Forelimb muscle (tissue), 1 donor: ENCODE data around the gene OR8H3. TPM values are rescaled to one million over a fixed set of nuclear protein-coding genes. Genes with fewer than 3 reads are reported as not detected.
"Not testable (repeated sequence)": the region's sequence is repeated elsewhere in the genome, so short reads cannot be mapped to it uniquely, and the experiment has no call there.

Experiments
- DNase-seq: peaks from one replicate; pipeline ENCODE4 v3.0.0-alpha.2; 2013; ENCODE audit warnings: low read depth
- polyA plus RNA-seq: library from polyadenylated mRNA; unstranded; fragments of 120-200 nt; gene quantifications from one replicate; pipeline ENCODE4 v1.2.1, GENCODE V29; 2013; ENCODE audit not compliant: insufficient read length

The OR8H3 gene
- not detected for polyA plus RNA-seq

GRCh38 chr11:56122073-56122472, at the start of gene OR8H3:
Gene OR8H3 (plus strand): TSS chr11:56122373. CDS start chr11:56122373, 0 bp downstream.
- DNase-seq: no peak

DNA sequence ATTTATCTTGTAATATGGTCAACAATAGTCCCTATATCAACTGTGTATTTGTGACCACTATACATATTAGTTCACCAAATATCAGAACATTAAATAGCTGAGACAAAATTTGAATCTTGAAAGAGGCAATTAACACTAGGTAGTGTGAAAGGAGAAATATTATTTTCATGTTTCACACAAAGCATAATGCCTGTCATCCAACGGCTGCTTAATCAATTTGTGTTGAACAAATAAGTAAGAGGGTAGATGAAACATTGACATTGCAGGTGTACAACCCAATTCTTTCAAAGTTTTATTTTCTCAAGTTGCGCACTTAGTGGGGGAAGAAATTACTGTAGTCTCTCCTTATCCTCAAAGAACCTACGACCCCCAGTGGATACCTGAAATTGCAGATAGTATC, 32.5 kb upstream of the OR8H3 start:
- no peak for DNase-seq

DNA sequence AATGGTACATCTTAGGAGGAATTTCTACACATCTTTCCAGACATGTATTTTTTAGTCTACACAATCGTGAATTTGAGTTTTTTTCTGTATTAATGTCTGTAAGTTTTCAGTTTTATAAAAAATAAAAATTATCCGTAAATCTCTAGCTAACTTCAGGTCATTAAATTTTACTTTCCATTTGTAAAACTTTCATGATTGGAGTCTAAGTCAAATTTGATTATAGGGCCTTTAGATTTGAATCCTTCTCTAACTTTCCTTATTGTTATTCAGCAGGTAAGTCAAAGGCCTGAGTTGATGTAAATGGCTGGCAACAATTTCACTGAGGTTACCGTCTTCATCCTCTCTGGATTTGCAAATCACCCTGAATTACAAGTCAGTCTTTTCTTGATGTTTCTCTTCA, 29.2 kb upstream of the OR8H3 start, which contains the start of gene OR8I2:
OR8I2 (plus strand) TSS at position 301 of the 400 bp plus-strand sequence; CDS start at position 301, 0 bp downstream.
- DNase-seq: no peak

DNA sequence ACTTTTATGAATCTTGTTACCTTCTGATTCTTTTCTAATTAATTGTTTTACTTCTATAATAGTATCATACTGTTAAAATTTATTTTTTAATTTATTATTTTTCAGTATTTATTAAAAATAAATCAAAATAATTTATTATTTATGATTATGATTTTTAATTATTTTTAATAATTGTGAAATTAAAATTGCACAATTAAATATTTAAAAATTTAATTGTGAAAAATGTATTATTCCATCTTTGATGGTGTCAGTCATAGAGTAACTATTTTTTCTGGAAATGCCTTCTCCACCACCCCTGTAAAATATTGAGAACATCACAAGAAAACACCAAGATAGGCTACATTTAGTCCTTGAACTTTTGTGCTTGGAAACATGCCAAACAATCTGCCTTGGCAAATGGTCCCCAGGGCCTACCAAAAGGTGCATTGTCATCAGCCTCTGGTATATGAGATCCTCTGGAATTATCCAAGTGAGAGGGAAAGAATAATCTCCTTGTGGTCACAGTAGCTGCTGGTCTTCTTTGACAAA, 18.9 kb upstream of the OR8H3 start, which contains the start of gene OR8H2:
OR8H2 (plus strand) TSS at position 478 of the 528 bp plus-strand sequence. CDS start 1,356 bp downstream, outside the sequence.
- DNase-seq: no peak

- DNase-seq: no peak
Measured at GRCh38 chr11:56140151-56140661, 18.0 kb downstream of the OR8H3 start, which contains the start of gene OR8J3. Gene OR8J3 (minus strand): TSS chr11:56140201. CDS start chr11:56137718, 2,483 bp downstream.

- not testable (repeated sequence) for DNase-seq
Measured at GRCh38 chr11:56143681-56144080, 21.5 kb downstream of the OR8H3 start.

DNA sequence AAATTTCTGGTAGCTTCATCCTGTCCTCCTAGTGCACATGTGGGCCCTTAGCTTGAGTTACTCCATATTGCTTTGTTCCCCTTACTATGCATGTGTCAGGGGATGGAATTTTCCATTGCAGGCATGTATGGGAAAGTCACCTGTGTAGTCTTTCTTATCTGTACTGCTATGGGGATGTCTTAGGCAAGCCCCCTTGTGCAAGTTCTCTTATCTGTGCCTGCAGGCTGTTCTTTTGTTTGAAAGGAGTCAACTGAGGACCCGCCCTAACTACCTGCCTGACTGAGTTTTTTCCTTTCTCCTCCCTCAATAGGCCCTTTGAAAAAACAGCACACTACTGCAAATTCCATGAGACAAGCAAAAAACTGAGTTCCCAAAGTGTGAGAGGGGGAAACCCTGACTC, 29.2 kb downstream of the OR8H3 start:
- DNase-seq: no peak

DNA sequence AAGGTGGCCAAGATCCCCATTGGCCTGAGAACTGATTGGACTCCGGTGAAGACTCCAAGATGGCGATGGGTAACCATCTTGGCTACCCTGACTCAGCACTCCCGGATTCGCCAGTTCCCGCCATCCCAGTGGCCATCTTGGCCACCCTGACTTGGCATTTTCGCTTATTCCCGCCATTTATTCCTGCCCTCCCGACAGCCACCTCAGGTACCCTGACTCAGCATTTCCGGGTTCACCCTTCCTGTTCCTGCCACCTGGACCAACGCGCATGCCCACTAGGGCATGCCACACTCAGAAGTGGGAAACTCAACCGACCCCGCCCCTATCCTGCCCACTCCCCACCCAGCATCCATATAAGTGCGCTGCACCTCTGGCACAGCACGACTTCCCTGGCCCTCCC, 30.2 kb downstream of the OR8H3 start:
- DNase-seq: no peak

- no peak for DNase-seq
Measured at GRCh38 chr11:56160217-56160616, 38.0 kb downstream of the OR8H3 start, which contains the start of gene OR8K5. Gene OR8K5 (minus strand): TSS chr11:56160317. CDS start chr11:56160317, 0 bp downstream.

- no peak for DNase-seq
Measured at GRCh38 chr11:56163804-56164203, 41.6 kb downstream of the OR8H3 start.

DNA sequence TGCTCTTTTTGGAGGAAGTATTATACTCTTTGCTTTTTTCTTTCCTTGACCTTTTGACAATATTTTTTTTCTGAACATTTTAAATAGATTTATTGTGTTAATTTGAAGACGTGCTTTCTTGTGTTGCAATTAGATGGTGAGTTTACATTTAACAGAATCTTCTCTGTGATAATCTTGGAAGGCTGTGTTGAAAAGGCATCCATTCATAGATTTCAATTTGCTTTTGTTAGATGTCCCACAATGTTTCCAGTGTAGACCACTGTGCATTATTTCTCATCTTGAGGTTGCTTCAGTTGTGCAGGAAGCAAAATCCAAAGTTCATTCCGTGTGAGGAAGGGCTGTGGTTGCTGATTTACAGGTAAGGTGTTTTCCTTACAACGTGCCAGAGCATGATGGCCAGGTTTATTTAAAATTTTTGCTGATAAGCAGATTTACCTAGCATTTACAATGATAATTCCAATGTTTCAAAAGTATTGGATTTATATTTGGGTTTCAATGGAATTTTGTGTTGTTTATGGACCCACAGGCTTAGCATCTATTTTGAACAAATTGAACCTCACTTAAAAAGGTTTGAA, 50.2 kb downstream of the OR8H3 start:
- DNase-seq: no peak

Other genes with a start within 250 kb of the OR8H3 start
- gene TRIM51, start 239.1 kb upstream of the OR8H3 start, polyA plus RNA-seq: not detected
- gene OR5W2, start 207.8 kb upstream of the OR8H3 start, polyA plus RNA-seq: not detected
- gene OR5I1, start 186.0 kb upstream of the OR8H3 start, polyA plus RNA-seq: not detected
- not detected for gene OR10AG1, start 152.4 kb upstream of the OR8H3 start, polyA plus RNA-seq
- gene OR5F1, start 127.7 kb upstream of the OR8H3 start, polyA plus RNA-seq: not detected
- 0.01 TPM for gene OR5AS1, start 94.7 kb upstream of the OR8H3 start, polyA plus RNA-seq
- not detected for gene OR8I2, start 29.1 kb upstream of the OR8H3 start, polyA plus RNA-seq
- 0.08 TPM for gene OR8H2, start 18.7 kb upstream of the OR8H3 start, polyA plus RNA-seq
- not detected for gene OR8J3, start 17.8 kb downstream of the OR8H3 start, polyA plus RNA-seq
- not detected for gene OR8K5, start 37.9 kb downstream of the OR8H3 start, polyA plus RNA-seq
- not detected for gene OR5J2, start 54.2 kb downstream of the OR8H3 start, polyA plus RNA-seq
- not detected for gene OR5T2, start 111.9 kb downstream of the OR8H3 start, polyA plus RNA-seq
- not detected for gene OR5T3, start 129.9 kb downstream of the OR8H3 start, polyA plus RNA-seq
- not detected for gene OR5T1, start 151.8 kb downstream of the OR8H3 start, polyA plus RNA-seq
- gene OR8H1, start 169.9 kb downstream of the OR8H3 start, polyA plus RNA-seq: not detected
- not detected for gene OR8K3, start 192.8 kb downstream of the OR8H3 start, polyA plus RNA-seq
- not detected for gene OR8K1, start 223.7 kb downstream of the OR8H3 start, polyA plus RNA-seq
- gene OR8J1, start 231.9 kb downstream of the OR8H3 start, polyA plus RNA-seq: not detected